ENCODE measurements around the gene APLP2. TPM values are rescaled to one million over a fixed set of nuclear protein-coding genes. Genes with fewer than 3 reads are reported as not detected.

The APLP2 gene
- total RNA-seq, 1 donor: 724 TPM

DNA sequence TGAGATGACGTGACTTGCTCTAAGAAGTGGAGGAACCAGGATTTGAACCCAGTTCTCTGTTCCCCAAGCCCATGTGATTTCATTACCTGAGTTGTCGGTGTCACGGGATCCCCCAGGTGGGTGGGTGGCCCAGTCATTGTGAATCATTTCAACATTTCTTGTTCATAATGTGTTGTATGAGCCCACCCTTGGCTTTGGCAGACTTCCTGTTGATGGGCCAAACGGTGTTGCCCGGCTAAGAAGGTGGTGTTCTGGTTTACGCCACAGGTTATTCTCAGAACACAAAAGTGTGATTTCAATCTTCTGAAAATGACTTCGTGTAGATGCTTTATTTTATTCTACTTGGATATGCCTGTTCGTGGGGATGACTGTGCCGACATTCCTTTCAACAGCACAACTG lies 68.3 kb downstream of the APLP2 start:
- no peak overlapping the region for H3K4me3 ChIP-seq (ENCODE audit: low read depth, low read length)
- TF ChIP-seq, protein P1, sequence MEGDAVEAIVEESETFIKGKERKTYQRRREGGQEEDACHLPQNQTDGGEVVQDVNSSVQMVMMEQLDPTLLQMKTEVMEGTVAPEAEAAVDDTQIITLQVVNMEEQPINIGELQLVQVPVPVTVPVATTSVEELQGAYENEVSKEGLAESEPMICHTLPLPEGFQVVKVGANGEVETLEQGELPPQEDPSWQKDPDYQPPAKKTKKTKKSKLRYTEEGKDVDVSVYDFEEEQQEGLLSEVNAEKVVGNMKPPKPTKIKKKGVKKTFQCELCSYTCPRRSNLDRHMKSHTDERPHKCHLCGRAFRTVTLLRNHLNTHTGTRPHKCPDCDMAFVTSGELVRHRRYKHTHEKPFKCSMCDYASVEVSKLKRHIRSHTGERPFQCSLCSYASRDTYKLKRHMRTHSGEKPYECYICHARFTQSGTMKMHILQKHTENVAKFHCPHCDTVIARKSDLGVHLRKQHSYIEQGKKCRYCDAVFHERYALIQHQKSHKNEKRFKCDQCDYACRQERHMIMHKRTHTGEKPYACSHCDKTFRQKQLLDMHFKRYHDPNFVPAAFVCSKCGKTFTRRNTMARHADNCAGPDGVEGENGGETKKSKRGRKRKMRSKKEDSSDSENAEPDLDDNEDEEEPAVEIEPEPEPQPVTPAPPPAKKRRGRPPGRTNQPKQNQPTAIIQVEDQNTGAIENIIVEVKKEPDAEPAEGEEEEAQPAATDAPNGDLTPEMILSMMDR (IDR thresholded peaks at IDR 0.05; ENCODE audit: insufficient read depth, low read length): no peak

DNA sequence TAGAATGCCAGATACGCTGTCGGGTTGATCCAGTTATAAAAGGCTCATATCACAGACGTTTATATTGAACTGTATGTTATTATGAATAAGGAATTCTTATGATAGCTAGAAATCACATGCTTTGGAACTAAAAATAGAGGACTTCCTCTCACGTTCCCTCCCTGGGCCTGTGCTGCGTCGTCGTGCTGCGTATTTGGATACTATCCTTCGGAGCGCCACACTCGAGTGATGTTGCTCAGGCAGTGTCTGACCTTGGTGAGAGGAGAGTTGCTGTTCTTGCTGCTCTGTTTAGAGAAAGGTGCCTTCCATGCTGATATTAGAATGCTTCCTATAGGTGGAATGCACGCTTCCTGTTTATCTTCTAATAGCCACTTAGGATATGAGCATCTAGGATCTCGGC lies 69.7 kb downstream of the APLP2 start:
- TF ChIP-seq, protein P1 (IDR thresholded peaks at IDR 0.05; ENCODE audit: insufficient read depth, low read length): no peak
- no peak overlapping the region for H3K4me3 ChIP-seq (ENCODE audit: low read depth, low read length)
- DNase-seq (ENCODE audit: low read depth): no peak

More for the DNA sequence above, 68.3 kb downstream of the APLP2 start:
- no peak for DNase-seq (ENCODE audit: low read depth)

DNA sequence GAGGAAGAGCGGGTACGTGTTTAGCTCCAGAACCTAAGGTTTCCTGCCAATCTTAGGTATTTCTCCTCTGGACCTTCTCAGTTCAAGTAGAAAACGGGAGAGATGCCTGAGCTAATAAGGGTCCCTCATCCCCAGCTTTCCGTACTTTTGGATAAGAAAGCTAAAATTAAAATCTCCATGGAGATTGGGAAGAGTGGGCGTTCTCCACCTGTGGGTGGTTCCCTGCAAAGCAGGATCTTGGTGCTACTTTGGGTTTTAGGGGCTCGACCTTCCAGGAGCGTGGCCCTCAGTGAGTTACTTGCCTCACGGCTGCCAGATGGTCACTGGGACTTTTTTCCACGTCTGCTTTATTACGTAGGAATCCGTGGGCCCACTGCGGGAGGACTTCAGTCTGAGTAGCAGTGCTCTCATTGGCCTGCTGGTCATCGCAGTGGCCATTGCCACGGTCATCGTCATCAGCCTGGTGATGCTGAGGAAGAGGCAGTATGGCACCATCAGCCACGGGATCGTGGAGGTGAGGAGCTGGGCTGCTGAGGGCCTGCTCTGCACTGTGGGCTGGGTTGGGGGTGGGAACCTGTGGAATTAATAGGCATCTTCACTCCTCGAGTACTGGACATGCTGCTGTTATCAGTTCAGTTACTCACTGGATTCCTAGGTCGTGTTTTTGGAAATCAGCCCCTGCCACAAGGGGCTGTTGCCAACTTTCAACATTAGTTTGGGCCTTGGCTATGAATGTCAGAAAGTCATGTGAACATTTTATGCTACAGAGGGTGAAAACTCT lies 72.1 kb downstream of the APLP2 start:
- no peak overlapping the region for H3K4me3 ChIP-seq (ENCODE audit: low read depth, low read length)
- TF ChIP-seq, protein P1 (IDR thresholded peaks at IDR 0.05; ENCODE audit: insufficient read depth, low read length): peak; percentile 21
- peak; percentile 86 for DNase-seq (ENCODE audit: low read depth)

DNA sequence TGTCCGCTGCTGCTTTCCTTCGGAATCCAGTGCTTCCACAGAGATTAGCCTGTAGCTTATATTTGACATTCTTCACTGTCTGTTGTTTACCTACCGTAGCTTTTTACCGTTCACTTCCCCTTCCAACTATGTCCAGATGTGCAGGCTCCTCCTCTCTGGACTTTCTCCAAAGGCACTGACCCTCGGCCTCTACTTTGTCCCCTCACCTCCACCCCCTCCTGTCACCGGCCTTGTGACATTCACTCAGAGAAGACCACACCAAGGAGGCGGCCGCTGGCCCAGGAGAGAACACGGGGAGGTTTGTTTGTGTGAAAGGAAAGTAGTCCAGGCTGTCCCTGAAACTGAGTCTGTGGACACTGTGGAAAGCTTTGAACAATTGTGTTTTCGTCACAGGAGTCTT lies 74.4 kb downstream of the APLP2 start:
- no peak for DNase-seq (ENCODE audit: low read depth)
- H3K4me3 ChIP-seq (ENCODE audit: low read depth, low read length): no peak overlapping the region
- TF ChIP-seq, protein P1 (IDR thresholded peaks at IDR 0.05; ENCODE audit: insufficient read depth, low read length): no peak

DNA sequence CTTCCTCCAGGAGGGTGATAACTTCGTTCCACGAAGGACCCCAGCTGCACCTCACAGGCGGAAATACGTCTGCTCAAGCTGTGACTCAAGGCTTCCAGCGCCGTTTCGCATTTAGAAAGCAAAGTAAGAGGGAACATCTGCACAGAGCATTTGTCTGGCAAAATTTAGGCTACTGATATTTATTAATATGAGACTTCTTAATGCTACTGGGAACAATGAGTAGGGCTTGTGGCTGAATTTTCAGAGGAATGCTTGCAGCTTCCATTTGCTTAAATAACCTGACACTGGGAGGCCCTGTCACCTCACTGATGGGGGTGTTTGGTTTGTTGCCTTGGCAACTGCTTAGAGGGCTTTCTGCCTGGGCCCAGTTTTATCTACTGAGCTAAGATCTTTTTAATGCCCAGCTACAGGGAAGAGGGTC lies 75.2 kb downstream of the APLP2 start:
- no peak for DNase-seq (ENCODE audit: low read depth)
- no peak overlapping the region for H3K4me3 ChIP-seq (ENCODE audit: low read depth, low read length)
- TF ChIP-seq, protein P1 (IDR thresholded peaks at IDR 0.05; ENCODE audit: insufficient read depth, low read length): no peak

DNA sequence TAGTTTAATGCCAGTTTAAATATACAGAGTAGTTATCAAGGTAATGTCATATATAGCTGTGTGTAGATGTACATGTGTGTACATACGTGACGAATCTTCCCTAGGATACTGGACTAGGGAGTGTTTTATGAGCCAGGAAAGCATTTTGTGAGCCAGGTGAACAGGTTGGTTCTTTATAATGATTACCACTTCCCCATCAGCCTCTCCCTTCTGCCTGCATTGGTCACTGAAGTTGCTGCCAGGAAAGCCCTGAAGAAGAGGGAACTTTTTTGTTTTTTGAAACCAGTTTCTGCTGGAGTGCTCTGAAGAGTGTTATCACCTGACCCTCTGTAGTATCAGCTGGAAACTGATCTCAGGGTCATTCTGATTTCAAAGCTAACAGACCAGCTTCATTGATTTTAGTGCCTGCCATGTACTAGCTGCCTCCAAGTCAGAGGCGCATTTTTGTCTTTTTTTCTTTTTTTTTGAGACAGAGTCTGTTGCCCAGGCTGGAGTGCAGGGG lies 75.7 kb downstream of the APLP2 start:
- no peak for DNase-seq (ENCODE audit: low read depth)
- H3K4me3 ChIP-seq (ENCODE audit: low read depth, low read length): no peak overlapping the region
- TF ChIP-seq, protein P1 (IDR thresholded peaks at IDR 0.05; ENCODE audit: insufficient read depth, low read length): no peak

Measured in fibroblast of the aortic adventitia (primary cell).